ENCODE measurements around the gene PEMT.

PEMT gene

DNA sequence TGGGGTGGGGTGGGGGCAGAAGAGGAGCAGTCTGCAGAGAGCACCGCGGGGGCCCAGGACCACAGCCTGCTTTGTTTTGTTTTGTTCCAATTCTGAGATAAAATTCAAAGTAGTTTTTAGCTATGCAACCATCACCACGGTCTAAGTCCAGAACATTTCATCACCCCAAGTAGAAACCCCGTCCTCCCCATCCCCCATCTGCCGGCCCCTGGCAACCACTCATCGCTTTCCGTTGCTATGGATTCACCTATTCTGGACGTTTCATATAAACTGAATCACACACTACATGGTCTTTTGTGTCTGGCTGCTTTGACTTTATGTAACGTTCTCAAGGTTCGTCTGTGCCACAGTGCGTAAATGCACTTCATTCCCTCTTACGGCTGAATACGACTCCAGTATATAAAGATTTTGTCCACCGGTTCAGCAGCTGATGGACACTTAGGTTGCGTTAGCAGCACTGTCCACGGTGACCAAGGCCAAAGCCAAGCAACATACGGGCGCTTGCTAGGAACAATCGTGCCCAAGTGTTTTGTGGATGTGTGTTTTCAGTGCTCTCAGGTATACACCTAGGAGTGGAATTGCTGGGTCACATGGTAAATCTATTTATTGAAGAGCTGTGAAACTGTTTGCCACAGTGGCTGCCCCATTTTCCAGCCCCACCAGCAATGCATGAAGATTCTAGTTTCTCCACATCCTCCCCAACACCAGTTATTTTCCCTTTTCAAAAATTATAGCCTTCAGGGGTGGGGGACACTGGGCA lies 67.6 kb downstream of the PEMT start:
- Mint-ChIP-seq H3K4me3 (no peak overlapping the region), H3K36me3 (no peaks in the 10 kb centered on the region), H3K9me3 (no peaks in the 10 kb centered on the region), H3K27me3 (no peaks in the 10 kb centered on the region), H3K4me1 (no peaks in the 10 kb centered on the region), H3K27ac (no peak overlapping the region)

DNA sequence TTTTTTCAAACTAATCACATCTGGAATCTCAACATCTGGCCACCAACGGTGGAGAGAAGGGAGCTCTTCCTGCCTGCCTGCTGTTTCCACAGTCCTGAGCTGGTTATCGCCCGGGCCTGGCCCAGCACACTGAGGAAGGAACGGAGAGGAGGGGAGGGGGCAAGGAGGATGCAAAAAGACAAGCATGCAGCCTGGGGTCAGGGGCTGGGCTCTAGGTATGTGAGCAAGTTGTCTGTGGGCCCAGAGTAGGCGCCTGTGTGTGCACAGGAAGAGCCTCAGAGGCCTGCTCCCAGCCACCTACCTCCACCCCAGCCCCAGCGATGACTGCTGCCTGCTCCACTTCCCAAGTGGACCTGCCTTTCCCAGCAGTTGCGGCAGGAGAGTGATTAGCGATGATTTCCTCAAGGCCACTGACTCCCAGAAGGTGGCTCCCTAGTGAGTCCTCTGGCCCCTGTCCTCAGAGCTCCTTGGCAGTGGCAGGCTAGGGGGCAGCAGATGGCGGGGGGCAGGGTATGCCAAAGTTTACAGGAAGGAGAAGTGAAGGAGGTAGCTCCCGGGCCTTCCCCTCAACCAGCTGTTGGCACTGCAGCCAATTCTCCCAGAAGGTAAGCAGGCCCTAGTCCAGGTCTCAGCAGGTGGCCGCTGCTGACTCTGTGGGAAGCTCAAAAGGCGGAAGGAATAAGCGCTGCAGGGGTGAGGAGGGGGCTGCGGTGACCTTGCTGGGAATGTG lies 68.3 kb downstream of the PEMT start:
- Mint-ChIP-seq H3K27me3 (no peaks in the 10 kb centered on the region), H3K4me3 (no peak overlapping the region), H3K36me3 (no peaks in the 10 kb centered on the region), H3K9me3 (no peaks in the 10 kb centered on the region), H3K4me1 (no peaks in the 10 kb centered on the region), H3K27ac (no peak overlapping the region)

DNA sequence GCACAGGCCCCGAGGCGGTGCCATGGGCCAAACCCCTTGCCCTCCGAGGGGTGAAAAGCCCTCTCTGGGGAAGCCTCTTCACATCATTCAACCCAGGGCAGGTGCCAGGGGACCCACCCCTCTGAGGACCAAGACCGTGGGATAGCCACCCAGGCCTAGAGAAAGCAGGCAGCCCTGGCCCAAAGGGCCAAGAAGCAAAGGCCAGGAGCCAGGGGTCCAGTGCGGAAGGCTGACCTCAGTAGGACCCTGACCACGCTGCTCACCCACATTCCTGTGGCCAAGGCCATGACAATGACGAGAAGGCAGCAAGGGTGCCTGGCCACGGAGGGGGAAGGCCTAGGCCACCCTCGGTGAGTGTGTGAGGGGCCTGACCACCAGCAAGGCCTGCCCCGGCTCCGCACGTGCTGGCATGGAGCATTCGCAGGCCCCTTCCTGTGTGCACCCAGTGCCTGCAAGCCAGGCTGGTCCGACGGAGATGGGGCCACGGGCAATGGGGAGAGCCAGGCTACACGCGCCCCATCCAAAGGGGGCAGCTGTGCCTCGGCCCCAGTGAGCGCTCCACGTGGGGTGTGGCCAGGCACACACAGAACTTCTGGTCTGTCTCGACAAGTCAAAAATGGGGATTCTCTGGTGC lies 70.8 kb downstream of the PEMT start:
- Mint-ChIP-seq H3K4me1 (no peaks in the 10 kb centered on the region), H3K27ac (no peak overlapping the region)

DNA sequence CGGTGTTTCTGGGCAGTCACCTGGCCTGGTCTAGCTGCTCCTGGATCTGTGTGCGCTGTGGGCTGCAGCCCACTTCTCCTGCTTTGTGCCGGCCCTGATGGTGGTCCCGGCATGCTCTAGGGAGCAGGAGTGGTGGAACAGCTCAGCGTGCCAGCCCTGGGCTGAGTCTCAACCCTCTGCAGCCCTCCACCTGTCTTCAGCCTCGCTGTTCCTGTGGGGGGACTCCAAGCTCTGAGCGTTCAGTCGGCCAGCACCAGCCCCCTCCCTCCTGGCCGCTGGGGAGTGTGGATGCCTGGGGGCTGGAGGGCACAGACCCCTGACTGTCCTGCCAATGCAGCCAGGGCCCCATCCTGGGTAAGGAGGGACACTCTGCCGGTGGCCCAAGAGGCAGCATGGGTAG lies 71.6 kb downstream of the PEMT start:
- Mint-ChIP-seq H3K4me3 (no peak overlapping the region), H3K36me3 (no peaks in the 10 kb centered on the region), H3K9me3 (no peaks in the 10 kb centered on the region), H3K27me3 (no peaks in the 10 kb centered on the region), H3K27ac (no peak overlapping the region), H3K4me1 (no peaks in the 10 kb centered on the region)

More for the DNA sequence above, 70.8 kb downstream of the PEMT start:
- Mint-ChIP-seq H3K36me3 (no peaks in the 10 kb centered on the region), H3K4me3 (no peak overlapping the region), H3K27me3 (no peaks in the 10 kb centered on the region), H3K9me3 (no peaks in the 10 kb centered on the region)

DNA sequence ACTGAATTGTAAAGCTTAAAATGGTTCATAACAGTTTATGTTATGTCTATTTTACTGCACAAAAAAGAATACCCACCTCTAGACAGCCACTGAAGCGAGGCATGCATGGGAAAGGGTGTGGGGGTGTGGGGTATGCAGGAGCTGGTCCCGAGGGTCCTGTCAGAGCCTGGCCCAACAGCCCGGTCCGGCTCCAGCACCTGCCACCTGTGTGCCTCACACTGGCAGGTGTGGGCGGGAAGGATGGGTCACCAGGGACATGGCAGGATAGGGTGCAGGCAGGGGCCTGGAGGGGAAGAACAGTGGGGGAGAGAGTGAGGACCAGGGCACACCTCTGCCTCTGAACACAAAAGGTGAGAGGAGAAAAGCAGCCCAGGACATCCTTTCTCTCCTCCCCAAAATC lies 72.6 kb downstream of the PEMT start:
- Mint-ChIP-seq H3K4me3 (no peak overlapping the region), H3K4me1 (no peaks in the 10 kb centered on the region), H3K27ac (no peak overlapping the region), H3K27me3 (no peaks in the 10 kb centered on the region), H3K36me3 (no peaks in the 10 kb centered on the region), H3K9me3 (no peaks in the 10 kb centered on the region)

DNA sequence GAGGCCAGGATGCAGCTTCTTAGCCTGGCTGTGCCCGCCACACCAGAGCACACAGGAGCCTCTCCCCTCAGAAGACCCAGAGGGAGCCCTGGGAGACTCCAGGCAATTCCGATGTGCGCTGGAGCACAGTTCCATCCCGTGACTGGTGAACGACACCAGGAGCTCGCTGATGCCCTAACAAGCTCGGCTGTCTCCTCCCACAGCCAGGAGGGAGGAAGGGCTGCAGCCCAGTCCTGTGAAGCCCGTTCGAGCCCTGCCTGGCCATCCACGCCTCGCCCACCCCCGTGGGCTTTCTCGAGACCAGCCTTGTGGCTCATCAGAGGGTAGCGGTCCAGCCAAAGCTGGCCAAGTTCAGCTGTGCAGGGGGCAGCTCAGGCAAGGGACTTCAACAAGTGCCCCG lies 73.5 kb downstream of the PEMT start:
- no peaks in the 10 kb centered on the region for H3K9me3 Mint-ChIP-seq
- H3K27ac Mint-ChIP-seq, result no peak overlapping the region
- no peak overlapping the region for H3K4me3 Mint-ChIP-seq
- no peaks in the 10 kb centered on the region for H3K36me3 Mint-ChIP-seq
- H3K27me3 Mint-ChIP-seq, result no peaks in the 10 kb centered on the region
- H3K4me1 Mint-ChIP-seq, result no peaks in the 10 kb centered on the region

DNA sequence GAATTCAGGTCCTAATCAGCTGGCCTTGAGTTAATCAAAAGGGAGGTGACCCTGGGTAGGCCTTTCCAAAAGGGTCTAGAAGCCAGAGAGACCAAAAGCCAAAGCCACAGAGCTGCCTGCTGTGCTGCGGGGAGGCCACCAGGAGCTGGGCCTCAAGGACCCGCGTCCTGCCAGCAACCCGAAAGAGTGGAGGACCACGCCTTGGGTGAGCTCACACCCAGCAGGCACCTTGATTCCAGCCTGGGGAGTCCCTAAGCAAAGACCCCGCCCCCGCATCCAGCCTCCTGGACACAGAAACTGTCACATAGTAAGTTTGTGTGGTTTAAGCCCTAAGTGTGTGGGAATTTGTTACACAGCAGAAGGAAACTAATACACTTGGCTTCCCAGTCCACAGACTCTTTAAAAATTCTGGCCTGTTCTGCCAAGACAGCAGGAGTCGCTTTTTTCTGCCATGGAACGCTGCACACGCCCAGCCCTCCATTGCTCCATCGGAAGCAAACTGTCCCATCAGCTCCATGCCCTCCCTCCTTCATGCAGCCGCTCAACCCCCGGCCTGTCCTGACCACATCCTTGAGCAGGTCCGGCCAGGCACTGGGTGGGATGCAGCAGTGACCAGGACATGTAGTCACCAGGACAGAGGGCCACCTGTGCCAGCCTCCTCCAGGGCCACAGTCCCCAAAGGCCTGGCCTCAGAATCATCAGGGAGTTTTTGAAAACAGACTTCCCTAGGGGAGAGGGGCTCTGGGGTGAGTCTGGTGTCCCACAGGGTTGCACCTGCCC lies 74.4 kb downstream of the PEMT start:
- Mint-ChIP-seq H3K36me3 (no peaks in the 10 kb centered on the region), H3K9me3 (no peaks in the 10 kb centered on the region), H3K4me3 (no peak overlapping the region), H3K27me3 (no peaks in the 10 kb centered on the region), H3K4me1 (no peaks in the 10 kb centered on the region), H3K27ac (no peak overlapping the region)

DNA sequence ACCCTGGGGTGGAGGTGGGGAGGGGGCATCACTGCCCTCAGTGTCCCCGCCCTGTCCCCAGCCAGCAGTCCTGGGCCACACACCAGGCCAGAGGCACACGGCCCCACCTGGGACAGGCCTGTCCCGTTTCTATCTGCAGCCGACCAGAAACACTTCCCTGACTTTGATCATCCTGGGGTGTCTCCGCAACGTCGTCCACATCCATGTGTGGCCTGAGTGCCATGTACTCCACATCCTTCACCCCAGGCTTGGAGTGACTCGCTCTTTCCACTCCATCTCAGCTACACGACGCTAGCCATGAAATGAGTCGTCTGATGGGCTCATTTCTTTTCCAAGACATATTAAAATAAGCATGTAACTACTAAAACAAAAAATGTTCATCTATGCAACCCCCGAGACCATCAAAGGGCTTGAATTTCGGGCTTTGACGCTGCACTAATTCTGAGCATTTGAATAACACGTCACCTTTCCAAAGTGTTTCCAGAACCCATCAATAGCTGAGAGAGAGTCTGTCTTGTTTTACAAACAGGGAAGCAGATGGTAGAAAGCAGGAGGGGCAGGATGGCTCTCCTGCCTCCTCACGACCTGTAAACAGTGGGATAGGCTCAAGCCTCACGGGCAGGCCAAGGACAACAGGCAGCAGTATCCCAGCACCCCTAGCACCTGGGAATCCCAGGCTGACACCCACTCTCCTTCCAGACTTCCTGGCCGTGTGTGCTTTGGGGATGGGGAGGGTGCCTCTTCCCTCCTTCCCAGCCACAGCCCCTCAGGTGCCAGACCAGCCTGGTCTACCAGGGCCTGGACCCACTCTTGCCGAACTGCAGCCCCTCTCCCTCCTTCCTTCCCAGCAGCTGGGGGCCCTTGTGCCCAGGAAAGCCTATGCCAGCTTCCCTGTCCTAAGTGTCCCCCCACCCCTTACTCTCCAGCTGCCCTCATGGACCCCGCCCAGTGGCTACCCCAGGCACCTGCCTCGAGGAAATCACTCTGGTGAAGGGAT lies 75.3 kb downstream of the PEMT start:
- Mint-ChIP-seq H3K27ac (no peak overlapping the region), H3K27me3 (no peaks in the 10 kb centered on the region), H3K4me1 (no peaks in the 10 kb centered on the region), H3K36me3 (no peaks in the 10 kb centered on the region), H3K9me3 (no peaks in the 10 kb centered on the region), H3K4me3 (no peak overlapping the region)

DNA sequence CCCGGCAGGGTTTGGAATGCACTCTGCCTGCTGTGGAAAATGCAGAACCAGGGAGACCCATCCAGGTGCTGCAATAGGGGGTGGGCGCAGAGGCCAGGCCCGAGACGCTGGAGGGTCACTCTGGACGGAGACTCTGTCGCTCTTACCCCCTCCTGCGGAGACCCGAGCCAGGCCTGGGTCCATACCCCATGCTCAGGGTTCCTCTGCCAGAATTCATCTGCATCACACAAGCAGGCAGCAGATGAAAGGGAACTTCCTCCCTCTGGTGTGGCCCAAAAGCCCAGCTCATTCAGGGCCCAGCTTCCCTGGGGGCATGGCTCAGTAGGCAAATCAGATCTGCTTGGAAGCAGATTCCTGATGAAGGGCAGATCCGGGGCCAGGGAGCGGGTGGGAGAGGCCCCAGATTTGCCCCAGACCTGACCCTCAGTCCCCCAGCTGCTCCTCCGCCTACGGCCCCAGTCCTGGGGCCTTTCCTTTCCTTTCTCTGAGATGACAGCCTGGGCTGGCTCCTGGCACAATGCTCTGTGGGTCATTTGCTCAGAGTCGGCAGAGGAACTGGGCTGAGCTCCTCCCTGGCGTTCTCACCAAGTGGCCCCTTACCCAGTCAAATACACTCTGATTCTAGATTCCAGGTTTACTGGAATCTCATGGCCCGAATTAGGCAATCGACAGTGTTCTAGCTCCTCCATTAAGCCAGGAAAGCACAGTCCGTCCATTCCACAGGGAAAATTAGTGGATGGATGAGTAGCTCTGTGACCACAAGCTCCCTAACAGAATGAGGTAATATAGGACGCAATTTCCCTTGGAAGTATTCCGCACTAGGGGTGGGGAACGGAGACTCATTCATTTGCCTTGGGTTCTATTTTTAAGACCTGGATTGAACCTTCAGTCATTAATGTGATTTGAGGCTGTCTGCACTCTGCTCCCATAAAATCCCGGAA lies 76.2 kb downstream of the PEMT start:
- Mint-ChIP-seq H3K4me3 (no peak overlapping the region), H3K36me3 (no peaks in the 10 kb centered on the region), H3K4me1 (no peaks in the 10 kb centered on the region), H3K9me3 (no peaks in the 10 kb centered on the region), H3K27me3 (no peaks in the 10 kb centered on the region), H3K27ac (no peak overlapping the region)

DNA sequence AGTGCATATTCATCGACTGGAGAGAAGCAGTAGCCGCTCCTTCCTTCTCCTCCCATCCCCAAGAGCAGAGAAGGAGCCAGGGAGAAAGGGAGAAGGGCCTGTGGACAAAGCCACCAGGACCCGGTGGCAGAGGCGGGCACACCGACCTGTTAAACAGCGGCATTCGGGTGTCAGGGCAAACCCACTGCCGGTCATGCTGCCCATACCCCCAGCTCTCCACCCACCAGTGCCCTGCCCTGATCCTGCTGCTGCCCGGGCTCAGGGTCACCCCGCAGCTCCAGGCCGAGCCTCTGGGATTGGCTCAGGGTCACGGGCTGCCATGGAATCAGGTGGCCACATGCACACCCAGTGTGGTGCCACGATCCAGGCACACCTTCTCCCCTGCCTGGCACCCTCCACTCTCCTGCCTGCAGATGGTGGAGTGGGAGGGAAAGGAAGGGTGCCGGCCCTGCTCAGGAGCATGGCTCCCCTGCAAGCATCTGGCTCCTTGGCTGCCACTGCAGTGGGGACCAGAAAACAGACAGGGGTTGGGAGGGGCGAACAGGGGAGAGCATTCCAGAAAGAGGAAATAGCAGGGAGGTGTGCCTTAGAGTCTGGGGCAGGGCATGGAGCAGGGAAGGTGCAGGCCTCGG lies 77.0 kb downstream of the PEMT start:
- Mint-ChIP-seq H3K27ac (no peak overlapping the region), H3K9me3 (no peaks in the 10 kb centered on the region), H3K4me1 (no peaks in the 10 kb centered on the region), H3K4me3 (no peak overlapping the region), H3K36me3 (no peaks in the 10 kb centered on the region), H3K27me3 (no peaks in the 10 kb centered on the region)

DNA sequence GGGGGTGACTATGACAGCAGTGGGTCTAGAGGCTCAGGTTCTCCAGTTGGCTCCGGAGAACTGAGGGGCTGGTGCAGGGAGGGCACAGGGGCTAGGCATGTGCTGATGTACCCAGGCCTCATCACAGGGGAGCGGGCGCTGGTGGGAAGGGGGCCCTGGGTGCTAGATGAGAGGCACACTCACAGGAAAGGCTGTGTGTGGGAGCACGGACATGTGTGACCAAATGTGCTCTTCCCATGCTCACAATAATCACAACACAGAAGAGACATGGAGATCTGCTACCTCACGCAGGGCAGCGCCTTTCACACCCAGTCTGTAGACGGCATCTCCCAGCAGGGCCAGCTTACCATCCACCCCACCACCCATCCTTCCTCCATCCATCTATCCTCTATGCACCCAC lies 77.9 kb downstream of the PEMT start:
- Mint-ChIP-seq H3K9me3 (no peaks in the 10 kb centered on the region), H3K4me3 (no peak overlapping the region), H3K27ac (no peak overlapping the region)

DNA sequence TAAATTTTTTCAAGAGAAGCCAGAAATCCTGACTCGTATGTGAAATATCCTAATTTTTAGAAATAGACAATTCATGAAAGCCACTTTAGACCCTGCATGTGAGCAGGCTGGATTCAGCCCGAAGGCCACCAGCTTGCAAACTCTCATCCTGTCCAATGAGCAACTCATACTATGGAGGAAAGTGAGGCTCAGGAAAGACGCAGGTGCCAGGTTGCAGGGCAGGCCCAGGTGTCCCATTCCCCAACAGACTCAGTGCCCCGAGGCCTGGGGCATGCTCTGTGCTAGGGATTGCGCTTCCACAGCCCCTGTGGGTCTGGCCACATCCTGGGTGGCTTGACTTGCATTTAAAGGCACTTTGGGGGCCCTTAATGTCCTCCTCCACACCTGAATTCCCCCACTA lies 78.6 kb downstream of the PEMT start:
- Mint-ChIP-seq H3K27me3 (no peaks in the 10 kb centered on the region), H3K9me3 (no peaks in the 10 kb centered on the region), H3K4me1 (no peaks in the 10 kb centered on the region), H3K4me3 (no peak overlapping the region), H3K27ac (no peak overlapping the region), H3K36me3 (no peaks in the 10 kb centered on the region)

More for the DNA sequence above, 77.9 kb downstream of the PEMT start:
- Mint-ChIP-seq H3K4me1 (no peaks in the 10 kb centered on the region), H3K27me3 (no peaks in the 10 kb centered on the region), H3K36me3 (no peaks in the 10 kb centered on the region)
